ENCODE results near the gene AOX1.
"Not testable (repeated sequence)": the region's sequence is repeated elsewhere in the genome, so short reads cannot be mapped to it uniquely, and the experiment has no call there.

The AOX1 gene

GRCh38 chr2:200702646-200703118 is 116.9 kb downstream of the AOX1 start:
- DNase-seq (ENCODE audit: low read depth): no peak

- peak; percentile 35 for DNase-seq (ENCODE audit: low read depth)
Measured at GRCh38 chr2:200703127-200703925, 117.5 kb downstream of the AOX1 start.

GRCh38 chr2:200703926-200704637 is 118.3 kb downstream of the AOX1 start:
- DNase-seq (ENCODE audit: low read depth): no peak

- no peak for DNase-seq (ENCODE audit: low read depth)
Measured at GRCh38 chr2:200705305-200706041, 119.7 kb downstream of the AOX1 start.

- DNase-seq (ENCODE audit: low read depth): no peak
Measured at GRCh38 chr2:200708943-200709342, 123.1 kb downstream of the AOX1 start.

- DNase-seq (ENCODE audit: low read depth): peak; percentile 78
Measured at GRCh38 chr2:200713003-200713703, 127.3 kb downstream of the AOX1 start.

- DNase-seq (ENCODE audit: low read depth): no peak
Measured at GRCh38 chr2:200713704-200714064, 127.9 kb downstream of the AOX1 start.

GRCh38 chr2:200715014-200715413 is 129.2 kb downstream of the AOX1 start:
- not testable (repeated sequence) for DNase-seq (ENCODE audit: low read depth)

- DNase-seq (ENCODE audit: low read depth): no peak
Measured at GRCh38 chr2:200716386-200716785, 130.6 kb downstream of the AOX1 start.
